Measurements from ENCODE around the gene ORC3.

DNA sequence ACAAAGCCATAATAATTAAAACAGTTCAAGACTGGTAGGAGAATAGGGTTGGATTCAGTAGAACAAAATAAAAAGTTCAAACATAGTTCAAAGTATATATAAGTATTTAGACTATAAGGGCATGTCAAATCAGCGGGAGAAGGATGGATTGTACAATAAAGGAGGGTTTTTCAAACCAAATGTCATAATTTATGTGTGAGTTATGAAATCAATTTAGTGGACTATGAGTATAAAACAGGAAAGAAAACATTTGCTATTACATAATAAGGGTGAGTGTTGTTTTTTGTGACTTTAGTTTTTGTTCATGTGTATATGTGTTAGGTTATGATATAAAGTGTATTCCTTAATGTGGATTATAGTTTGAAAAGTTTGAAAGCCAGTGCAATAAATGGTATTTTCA lies 10.6 kb downstream of the ORC3 start:
- TF ChIP-seq POLR2A (IDR thresholded peaks at IDR 0.05) = no peak
- TF ChIP-seq CTCF (IDR thresholded peaks at IDR 0.05) = no peak
